HUES64 (cell line): Measurements from ENCODE around the gene USF2.

Experiments used
- H3K27ac ChIP-seq: 2 replicates; pipeline ENCODE4 v1.7.0; 2013; ENCODE audit warnings: low read depth, low read length, inconsistent platforms
- H3K27me3 ChIP-seq: 2 replicates; pipeline ENCODE4 v1.6.1; 2013; ENCODE audit warnings: mild to moderate bottlenecking, low read length; ENCODE audit not compliant: insufficient read depth
- H3K36me3 ChIP-seq: 2 replicates; pipeline ENCODE4 v1.6.1; 2013; ENCODE audit warnings: mild to moderate bottlenecking, low read length; ENCODE audit not compliant: insufficient read depth
- H3K4me1 ChIP-seq: 2 replicates; pipeline ENCODE4 v1.6.1; 2013; ENCODE audit warnings: mild to moderate bottlenecking, low read length, moderate library complexity; ENCODE audit not compliant: insufficient read depth
- H3K4me3 ChIP-seq: 2 replicates; pipeline ENCODE4 v1.5.1; 2013; ENCODE audit warnings: mild to moderate bottlenecking, low read length, moderate library complexity
- H3K9ac ChIP-seq: 2 replicates; pipeline ENCODE4 v1.6.1; 2013; ENCODE audit warnings: mild to moderate bottlenecking, low read depth, low read length
- H3K9me3 ChIP-seq: 2 replicates; pipeline ENCODE4 v1.6.1; 2013; ENCODE audit warnings: low read depth, low read length; ENCODE audit not compliant: insufficient read depth
- WGBS: fragments of 150-250, 120-280 bp; methylation state at CpG from one replicate; pipeline ENCODE4 v1.1.7; 2013; ENCODE audit warnings: missing lambda C conversion rate; 5-methylcytosine and 5-hydroxymethylcytosine counted together

Gene USF2

GRCh38 chr19:35291916-35292315, 23.2 kb downstream of the USF2 start, which contains the start of gene MAG:
Gene MAG (plus strand): TSS chr19:35292161. CDS start chr19:35295409, 3,248 bp downstream.
- Histone ChIP-seq H3K4me3 (no peak within 1 kb of the TSS), H3K4me1 (peaks cover 6% of the 10 kb centered on the region; the same call in 1 of the 2 replicates), H3K9ac (no peak within 1 kb of the TSS), H3K27me3 (no peaks in the 10 kb centered on the region), H3K27ac (no peak within 1 kb of the TSS), H3K9me3 (no peaks in the 10 kb centered on the region), H3K36me3 (no peaks in the 10 kb centered on the region)
- WGBS, result 86% methylated on average over 12 of the region's 12 CpGs

- WGBS, result 88% methylated on average over 23 of the region's 23 CpGs
- Histone ChIP-seq H3K4me1 (peaks cover 6% of the 10 kb centered on the region; the same call in 1 of the 2 replicates), H3K9me3 (no peaks in the 10 kb centered on the region), H3K36me3 (no peaks in the 10 kb centered on the region), H3K9ac (no peak overlapping the region), H3K27me3 (no peaks in the 10 kb centered on the region), H3K4me3 (no peak overlapping the region), H3K27ac (no peak overlapping the region)
Measured at GRCh38 chr19:35292421-35293362, 23.9 kb downstream of the USF2 start.

GRCh38 chr19:35293363-35293739, 24.6 kb downstream of the USF2 start:
- H3K36me3 ChIP-seq, result no peaks in the 10 kb centered on the region
- H3K9me3 ChIP-seq, result no peaks in the 10 kb centered on the region
- H3K9ac ChIP-seq, result no peak overlapping the region
- H3K27ac ChIP-seq, result no peak overlapping the region
- WGBS, result 80% methylated on average over 7 of the region's 7 CpGs
- H3K27me3 ChIP-seq, result no peaks in the 10 kb centered on the region
- H3K4me1 ChIP-seq, result peaks cover 6% of the 10 kb centered on the region; the same call in 1 of the 2 replicates
- H3K4me3 ChIP-seq, result no peak overlapping the region

GRCh38 chr19:35293808-35294207, 25.0 kb downstream of the USF2 start:
- H3K9me3 ChIP-seq, result no peaks in the 10 kb centered on the region
- H3K27ac ChIP-seq, result no peak overlapping the region
- no peak overlapping the region for H3K9ac ChIP-seq
- H3K36me3 ChIP-seq, result no peaks in the 10 kb centered on the region
- peaks cover 6% of the 10 kb centered on the region; the same call in 1 of the 2 replicates for H3K4me1 ChIP-seq
- no peak overlapping the region for H3K4me3 ChIP-seq
- no peaks in the 10 kb centered on the region for H3K27me3 ChIP-seq
- WGBS, result 79% methylated on average over 17 of the region's 17 CpGs

GRCh38 chr19:35294328-35294727, 25.6 kb downstream of the USF2 start:
- WGBS, result 90% methylated on average over 3 of the region's 3 CpGs
- H3K9ac ChIP-seq, result no peak overlapping the region
- no peaks in the 10 kb centered on the region for H3K27me3 ChIP-seq
- H3K4me1 ChIP-seq, result peaks cover 6% of the 10 kb centered on the region; the same call in 1 of the 2 replicates
- no peaks in the 10 kb centered on the region for H3K9me3 ChIP-seq
- H3K4me3 ChIP-seq, result no peak overlapping the region
- no peaks in the 10 kb centered on the region for H3K36me3 ChIP-seq
- no peak overlapping the region for H3K27ac ChIP-seq

- no peaks in the 10 kb centered on the region for H3K9me3 ChIP-seq
- H3K9ac ChIP-seq, result no peak overlapping the region
- H3K27me3 ChIP-seq, result no peaks in the 10 kb centered on the region
- H3K4me1 ChIP-seq, result peaks cover 6% of the 10 kb centered on the region; the same call in 1 of the 2 replicates
- no peaks in the 10 kb centered on the region for H3K36me3 ChIP-seq
- H3K4me3 ChIP-seq, result no peak overlapping the region
- H3K27ac ChIP-seq, result no peak overlapping the region
- WGBS, result 84% methylated on average over 24 of the region's 25 CpGs
Measured at GRCh38 chr19:35294859-35295791, 26.4 kb downstream of the USF2 start.

- H3K4me1 ChIP-seq, result peaks cover 6% of the 10 kb centered on the region; the same call in 1 of the 2 replicates
- no peaks in the 10 kb centered on the region for H3K36me3 ChIP-seq
- H3K9me3 ChIP-seq, result no peaks in the 10 kb centered on the region
- no peaks in the 10 kb centered on the region for H3K27me3 ChIP-seq
- WGBS, result 68% methylated on average over 24 of the region's 24 CpGs
- H3K4me3 ChIP-seq, result no peak overlapping the region
- H3K9ac ChIP-seq, result no peak overlapping the region
- no peak overlapping the region for H3K27ac ChIP-seq
Measured at GRCh38 chr19:35295792-35296462, 27.2 kb downstream of the USF2 start.

GRCh38 chr19:35296644-35297514, 28.1 kb downstream of the USF2 start:
- Histone ChIP-seq H3K9me3 (no peaks in the 10 kb centered on the region), H3K36me3 (no peaks in the 10 kb centered on the region), H3K4me1 (0 out of 2 replicates have a peak, but pooled peaks cover 6% of the 10 kb centered on the region), H3K4me3 (no peak overlapping the region), H3K27me3 (no peaks in the 10 kb centered on the region), H3K9ac (no peak overlapping the region), H3K27ac (no peak overlapping the region)
- 88% methylated on average over 7 of the region's 7 CpGs for WGBS

GRCh38 chr19:35297515-35297848, 28.7 kb downstream of the USF2 start:
- H3K4me1 ChIP-seq, result 0 out of 2 replicates have a peak, but pooled peaks cover 6% of the 10 kb centered on the region
- WGBS, result 94% methylated on average over 3 of the region's 3 CpGs

GRCh38 chr19:35297922-35298321, 29.2 kb downstream of the USF2 start:
- 90% methylated on average over 2 of the region's 2 CpGs for WGBS
- Histone ChIP-seq H3K4me3 (no peak overlapping the region), H3K27ac (no peak overlapping the region), H3K9me3 (no peaks in the 10 kb centered on the region), H3K27me3 (no peaks in the 10 kb centered on the region), H3K9ac (no peak overlapping the region), H3K36me3 (no peaks in the 10 kb centered on the region), H3K4me1 (0 out of 2 replicates have a peak, but pooled peaks cover 6% of the 10 kb centered on the region)

More at GRCh38 chr19:35297515-35297848, 28.7 kb downstream of the USF2 start:
- Histone ChIP-seq H3K36me3 (no peaks in the 10 kb centered on the region), H3K27me3 (no peaks in the 10 kb centered on the region), H3K9ac (no peak overlapping the region), H3K27ac (no peak overlapping the region), H3K9me3 (no peaks in the 10 kb centered on the region), H3K4me3 (no peak overlapping the region)
